Ishikawa (cell line): Measurements from ENCODE around the gene MVP.

Source experiments
- CREB1 ChIP-seq: IDR thresholded peaks from 2 replicates; pipeline ENCODE4 v1.6.1; 2012; ENCODE audit warnings: low read depth
- EP300 ChIP-seq: IDR thresholded peaks from 2 replicates; pipeline ENCODE4 v1.6.1; 2012; ENCODE audit warnings: borderline replicate concordance
- REST ChIP-seq: IDR thresholded peaks from 2 replicates; pipeline ENCODE4 v1.6.1; 2012; ENCODE audit warnings: low read depth, mild to moderate bottlenecking
- TEAD4 ChIP-seq: IDR thresholded peaks from 2 replicates; pipeline ENCODE4 v1.6.1; 2012

GRCh38 chr16:29877266-29877961 is 57.2 kb downstream of the MVP start:
- TF ChIP-seq CREB1 (no peak), REST (no peak), EP300 (no peak), TEAD4 (no peak)
